Colonic mucosa (tissue), 4 donors: ENCODE results near the gene FANCG. TPM values are rescaled to one million over a fixed set of nuclear protein-coding genes. Genes with fewer than 3 reads are reported as not detected.

ENCODE experiments used
- DNase-seq: peaks from one replicate; pipeline ENCODE4 v3.0.0-alpha.2; 2020
- H3K27ac ChIP-seq: fragments of 200-600 bp; one replicate; pipeline ENCODE4 v1.8.0; 2021
- H3K27me3 ChIP-seq: fragments of 200-600 bp; one replicate; pipeline ENCODE4 v1.8.0; 2021
- H3K36me3 ChIP-seq: fragments of 200-600 bp; one replicate; pipeline ENCODE4 v1.8.0; 2021
- H3K4me1 ChIP-seq: fragments of 200-600 bp; one replicate; pipeline ENCODE4 v1.8.0; 2021; ENCODE audit warnings: mild to moderate bottlenecking
- H3K4me3 ChIP-seq: fragments of 200-600 bp; one replicate; pipeline ENCODE4 v1.8.0; 2021
- H3K9ac ChIP-seq, 2 donors: one replicate each; pipeline ENCODE4 v1.7.0; 2013; ENCODE audit warnings: control low read depth in 2 of 2, low read depth in 2 of 2, low read length in 2 of 2
- H3K9me3 ChIP-seq: fragments of 200-600 bp; one replicate; pipeline ENCODE4 v1.8.0; 2021
- intact Hi-C: fragments of 100-400 bp; cut with DNase I; formaldehyde crosslinking; loops from one replicate; pipeline ENCODE4 v1.14.1; 2022
- total RNA-seq, 2 donors: library from RNA; stranded (reverse); fragmentation: NEBNext Ultra II Directional in 1 of 2; extraction: Animal tissue kit (Norgen Biotek cat#: 25700) in 1 of 2; gene quantifications; one replicate each; pipeline ENCODE4 v1.2.1, GENCODE V29; 2021
- TF ChIP-seq, protein P1 (sequence below): fragments of 200-600 bp; IDR thresholded peaks from one replicate; pipeline ENCODE4 v1.8.0; 2022; ENCODE audit warnings: antibody characterized with exemption, mild to moderate bottlenecking
- donor health status: healthy.
- donor health status: DM: no; HTN: no; CAD: no.
- donor health status: DM: no; HTN: no; CAD: no.

FANCG gene
- total RNA-seq, 2 donors from 2014 or later = 11.4 to 47.5 TPM

DNA sequence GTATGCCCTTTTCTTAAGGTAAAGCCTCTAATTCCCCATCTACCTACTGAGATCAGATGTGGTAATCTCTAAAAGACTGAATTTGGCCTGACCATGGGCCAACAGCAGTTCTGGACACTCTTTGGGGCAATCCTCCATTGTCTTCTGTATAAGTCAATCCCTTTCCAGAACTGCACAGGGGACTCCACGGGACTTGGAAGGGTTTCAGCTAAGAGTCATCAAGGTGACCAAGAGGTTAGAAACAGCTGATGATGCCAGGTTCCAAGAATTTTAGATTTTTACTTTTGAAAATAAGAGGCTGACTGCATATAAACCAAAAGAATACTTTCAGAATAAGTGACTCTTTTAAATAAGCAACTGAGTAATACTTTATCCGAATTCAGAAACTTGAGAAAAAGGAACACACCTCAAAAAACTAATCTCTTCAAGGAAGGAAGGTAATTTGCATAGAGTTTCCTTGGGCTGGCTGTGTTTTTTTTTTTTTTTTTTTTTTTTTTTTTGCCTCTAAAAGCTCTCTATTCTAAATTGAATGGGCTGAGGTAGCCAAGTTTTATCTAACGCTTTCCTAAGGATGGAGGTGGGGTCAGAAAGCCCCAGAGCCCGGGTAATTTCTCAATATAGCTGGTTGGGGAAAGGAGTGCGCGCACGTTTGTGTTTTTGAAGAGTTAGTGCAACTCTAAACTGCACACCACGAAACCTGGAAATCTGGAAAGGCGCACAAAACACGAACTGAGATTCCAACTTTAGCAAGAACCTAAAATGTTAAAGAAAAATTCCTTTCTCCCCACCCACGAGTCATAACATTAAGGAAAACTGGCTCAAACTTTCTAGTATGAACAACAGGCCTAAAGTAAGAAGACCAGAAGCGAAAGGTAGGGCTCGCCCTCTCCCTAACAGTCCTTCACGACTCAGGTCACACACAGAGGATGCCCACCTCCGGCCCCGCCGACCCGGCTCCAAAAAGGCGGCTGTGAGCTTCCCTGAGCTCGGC lies 8.6 kb downstream of the FANCG start:
- H3K4me1 ChIP-seq = peaks cover 15% of the 10 kb centered on the region
- H3K4me3 ChIP-seq = peak overlapping the region; percentile 99
- peaks cover 13% of the 10 kb centered on the region for H3K36me3 ChIP-seq
- H3K9ac ChIP-seq = peak overlapping the region; percentile 76 to 97
- no peak for DNase-seq
- TF ChIP-seq, protein P1, sequence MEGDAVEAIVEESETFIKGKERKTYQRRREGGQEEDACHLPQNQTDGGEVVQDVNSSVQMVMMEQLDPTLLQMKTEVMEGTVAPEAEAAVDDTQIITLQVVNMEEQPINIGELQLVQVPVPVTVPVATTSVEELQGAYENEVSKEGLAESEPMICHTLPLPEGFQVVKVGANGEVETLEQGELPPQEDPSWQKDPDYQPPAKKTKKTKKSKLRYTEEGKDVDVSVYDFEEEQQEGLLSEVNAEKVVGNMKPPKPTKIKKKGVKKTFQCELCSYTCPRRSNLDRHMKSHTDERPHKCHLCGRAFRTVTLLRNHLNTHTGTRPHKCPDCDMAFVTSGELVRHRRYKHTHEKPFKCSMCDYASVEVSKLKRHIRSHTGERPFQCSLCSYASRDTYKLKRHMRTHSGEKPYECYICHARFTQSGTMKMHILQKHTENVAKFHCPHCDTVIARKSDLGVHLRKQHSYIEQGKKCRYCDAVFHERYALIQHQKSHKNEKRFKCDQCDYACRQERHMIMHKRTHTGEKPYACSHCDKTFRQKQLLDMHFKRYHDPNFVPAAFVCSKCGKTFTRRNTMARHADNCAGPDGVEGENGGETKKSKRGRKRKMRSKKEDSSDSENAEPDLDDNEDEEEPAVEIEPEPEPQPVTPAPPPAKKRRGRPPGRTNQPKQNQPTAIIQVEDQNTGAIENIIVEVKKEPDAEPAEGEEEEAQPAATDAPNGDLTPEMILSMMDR = no peak
- peak overlapping the region; percentile 100 for H3K27ac ChIP-seq
- intact Hi-C loops = no loop called here
- H3K27me3 ChIP-seq = no peaks in the 10 kb centered on the region
- no peaks in the 10 kb centered on the region for H3K9me3 ChIP-seq

GRCh38 chr9:35069020-35069419 lies 10.7 kb downstream of the FANCG start:
- TF ChIP-seq, protein P1 = no peak

GRCh38 chr9:35067056-35067455 lies 12.7 kb downstream of the FANCG start:
- TF ChIP-seq, protein P1 = no peak
- Histone ChIP-seq H3K36me3 (peaks cover 50% of the 10 kb centered on the region), H3K4me3 (no peak overlapping the region), H3K4me1 (peaks cover 15% of the 10 kb centered on the region), H3K27me3 (no peaks in the 10 kb centered on the region), H3K9ac (no peak overlapping the region), H3K27ac (no peak overlapping the region), H3K9me3 (no peaks in the 10 kb centered on the region)
- intact Hi-C loops = no loop called here
- no peak for DNase-seq

More at GRCh38 chr9:35069020-35069419, 10.7 kb downstream of the FANCG start:
- H3K27me3 ChIP-seq = no peaks in the 10 kb centered on the region
- no peaks in the 10 kb centered on the region for H3K9me3 ChIP-seq
- no peak for DNase-seq
- H3K9ac ChIP-seq = no peak overlapping the region
- peaks cover 32% of the 10 kb centered on the region for H3K36me3 ChIP-seq
- intact Hi-C loops = no loop called here
- H3K4me3 ChIP-seq = no peak overlapping the region
- no peak overlapping the region for H3K27ac ChIP-seq
- H3K4me1 ChIP-seq = peaks cover 15% of the 10 kb centered on the region

DNA sequence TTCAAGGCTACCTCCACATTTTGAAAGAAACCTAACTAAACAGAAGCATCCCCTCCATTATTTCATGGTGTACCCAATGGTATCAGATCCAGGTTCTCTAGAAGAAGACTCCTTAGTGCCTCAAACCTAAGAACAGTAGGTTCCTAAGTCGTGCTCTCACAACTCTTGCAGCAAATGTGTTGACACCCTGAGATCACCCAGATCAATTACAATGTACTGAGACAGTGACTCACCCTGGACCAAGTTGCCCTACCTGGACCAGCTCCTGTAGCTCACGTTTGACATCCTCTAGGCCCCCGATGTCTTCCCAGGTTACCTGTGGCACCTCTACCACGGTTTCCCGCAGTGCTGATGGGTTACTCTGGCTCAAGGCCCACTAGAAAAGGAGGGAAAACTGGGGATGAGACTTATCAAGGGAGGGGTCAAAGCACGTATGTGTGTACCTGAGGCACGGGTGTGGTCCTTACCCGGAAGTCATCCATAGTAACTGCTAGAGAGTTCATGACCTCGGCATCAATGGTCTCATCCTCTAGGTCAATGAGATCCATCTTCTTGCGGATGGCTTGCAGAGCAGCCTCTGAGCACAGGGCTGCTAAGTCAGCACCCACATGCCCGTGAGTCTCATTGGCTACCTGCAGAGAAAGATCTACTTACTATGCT lies 19.1 kb downstream of the FANCG start:
- TF ChIP-seq, protein P1 = no peak
- Histone ChIP-seq H3K9ac (no peak overlapping the region), H3K36me3 (peaks cover 84% of the 10 kb centered on the region), H3K27me3 (no peaks in the 10 kb centered on the region), H3K4me3 (no peak overlapping the region), H3K27ac (no peak overlapping the region), H3K9me3 (no peaks in the 10 kb centered on the region), H3K4me1 (no peaks in the 10 kb centered on the region)
- DNase-seq = no peak
- intact Hi-C loops = no loop called here

DNA sequence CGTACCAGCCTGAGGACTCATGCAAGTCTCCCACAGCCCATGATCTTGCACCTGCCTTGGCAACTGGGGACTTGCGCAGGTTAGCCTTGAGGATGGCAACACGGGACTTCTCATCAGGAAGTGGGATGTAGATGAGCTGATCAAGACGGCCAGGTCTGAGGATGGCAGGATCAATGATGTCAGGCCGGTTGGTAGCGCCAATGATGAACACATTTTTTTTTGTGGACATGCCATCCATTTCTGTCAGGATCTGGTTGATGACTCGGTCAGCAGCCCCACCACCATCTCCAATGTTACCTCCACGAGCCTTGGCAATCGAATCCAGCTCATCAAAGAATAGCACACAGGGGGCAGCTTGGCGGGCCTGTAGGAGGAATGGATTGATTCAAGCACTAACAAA lies 20.3 kb downstream of the FANCG start:
- no peak for DNase-seq
- Histone ChIP-seq H3K27me3 (no peaks in the 10 kb centered on the region), H3K9me3 (no peaks in the 10 kb centered on the region), H3K27ac (no peak overlapping the region), H3K4me3 (no peak overlapping the region), H3K36me3 (peaks cover 72% of the 10 kb centered on the region), H3K9ac (no peak overlapping the region), H3K4me1 (no peaks in the 10 kb centered on the region)
- TF ChIP-seq, protein P1 = no peak
- intact Hi-C loops = loop anchor here (10.0 kb wide), 1 partner anchor 165 kb away; a partner anchor contains a TSS
